ENCODE measurements around the gene TMEM126B.

Gene TMEM126B

GRCh38 chr11:85682330-85683305, 54.2 kb downstream of the TMEM126B start:
- peak; percentile 33 to 34 for DNase-seq (ENCODE audit: low read depth in 2 of 2)

GRCh38 chr11:85685125-85685819, 56.9 kb downstream of the TMEM126B start:
- no peak for DNase-seq (ENCODE audit: low read depth in 2 of 2)

GRCh38 chr11:85685820-85686459, 57.5 kb downstream of the TMEM126B start, which contains the start of gene CCDC89:
CCDC89 (minus strand) TSS chr11:85686195; CDS start chr11:85686130, 65 bp downstream.
- DNase-seq (ENCODE audit: low read depth in 2 of 2): no peak
